Stimulated activated CD4-positive, alpha-beta T cell treated with anti-CD3 and anti-CD28 coated beads, Interleukin-2, amount 100 ng/mL, for 4 hours (primary cell): ENCODE results near the gene WBP1.

Experiments used
- DNase-seq: peaks from one replicate; pipeline ENCODE4 v3.0.0-alpha.2; 2020; ENCODE audit warnings: low read depth

Gene WBP1

GRCh38 chr2:74502720-74503505 lies 44.7 kb downstream of the WBP1 start:
- no peak for DNase-seq

GRCh38 chr2:74503506-74504475 lies 45.6 kb downstream of the WBP1 start:
- no peak for DNase-seq

GRCh38 chr2:74504591-74504990 lies 46.4 kb downstream of the WBP1 start:
- no peak for DNase-seq

GRCh38 chr2:74505448-74506246 lies 47.4 kb downstream of the WBP1 start:
- no peak for DNase-seq

- DNase-seq = peak; percentile 99
Observed at GRCh38 chr2:74507145-74507925, 49.1 kb downstream of the WBP1 start, which contains the start of gene PCGF1. TSS of gene PCGF1 (minus strand) at chr2:74507695. CDS start at chr2:74507668, 27 bp downstream.

- DNase-seq = no peak
Observed at GRCh38 chr2:74507926-74508520, 49.8 kb downstream of the WBP1 start.

GRCh38 chr2:74510272-74510671 lies 52.0 kb downstream of the WBP1 start:
- no peak for DNase-seq
